GM23248 (cell line): ENCODE results near the gene IL19.

Experiments used
- EZH2 ChIP-seq: fragments of 200-600 bp; sonication (generic); IDR thresholded peaks from 2 replicates; pipeline ENCODE4 v1.6.1; 2018; ENCODE audit warnings: antibody characterized with exemption, mild to moderate bottlenecking; ENCODE audit not compliant: insufficient read depth, poor library complexity, severe bottlenecking
- EZH2phosphoT487 ChIP-seq: fragments of 200-600 bp; sonication (generic); IDR thresholded peaks from 2 replicates; pipeline ENCODE4 v1.6.1; 2018; ENCODE audit warnings: antibody characterized with exemption, moderate library complexity, mild to moderate bottlenecking, low read depth; ENCODE audit not compliant: insufficient read depth

DNA sequence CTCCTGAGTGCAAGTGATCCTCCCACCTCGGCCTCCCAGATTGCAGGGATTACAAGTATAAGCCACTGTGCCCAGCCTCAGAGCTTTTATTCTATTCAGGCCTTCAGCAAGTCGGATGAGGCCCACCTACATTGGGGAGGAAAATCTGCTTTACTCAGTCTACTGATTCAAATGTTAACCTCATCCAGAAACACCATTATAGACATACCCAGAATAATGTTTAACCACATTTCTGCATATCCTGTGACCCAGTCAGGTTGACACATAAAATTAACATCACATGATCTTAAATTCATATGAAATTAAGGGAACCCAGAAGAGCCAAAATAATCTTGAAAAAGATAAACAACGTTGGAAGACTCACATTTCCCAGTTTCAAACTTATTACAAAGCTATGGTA, 109.7 kb downstream of the IL19 start:
- TF ChIP-seq EZH2phosphoT487 (no peak), EZH2 (no peak)
